SK-N-MC (cell line): Measurements from ENCODE around the gene GNAS.

Experiments used
- DNase-seq: peaks from one replicate; pipeline ENCODE4 v3.0.0-alpha.2; 2011; ENCODE audit warnings: low read depth, low spot score
- H3K27ac ChIP-seq: fragments of 200-600 bp; sonication (generic); 2 replicates; pipeline ENCODE4 v1.5.1; 2016; ENCODE audit warnings: mixed run types
- H3K36me3 ChIP-seq: fragments of 200-600 bp; sonication (generic); 2 replicates; pipeline ENCODE4 v1.6.1; 2017; ENCODE audit warnings: antibody characterized with exemption, low read length, mixed read lengths; ENCODE audit not compliant: insufficient read depth
- H3K4me3 ChIP-seq: fragments of 200-600 bp; sonication (generic); 2 replicates; pipeline ENCODE4 v1.5.1; 2016
- H3K9ac ChIP-seq: fragments of 200-600 bp; sonication (generic); 2 replicates; pipeline ENCODE4 v1.8.0; 2017; ENCODE audit warnings: mixed run types, mixed read lengths; ENCODE audit not compliant: insufficient read length
- H3K9me3 ChIP-seq: fragments of 200-600 bp; sonication (generic); 2 replicates; pipeline ENCODE4 v1.6.1; 2017; ENCODE audit warnings: low read depth, mild to moderate bottlenecking, antibody characterized with exemption, low read length, moderate library complexity, mixed read lengths
- EZH2 ChIP-seq: fragments of 200-600 bp; sonication (generic); IDR thresholded peaks from one replicate; pipeline ENCODE4 v1.6.1; 2017; ENCODE audit warnings: antibody characterized with exemption
- FOXP2 ChIP-seq: optimal IDR thresholded peaks from 2 replicates; pipeline ENCODE3; 2011; ENCODE audit warnings: mild to moderate bottlenecking, moderate library complexity; ENCODE audit not compliant: insufficient read depth; ENCODE audit errors: extremely low read length, control extremely low read depth
- POLR2AphosphoS5 ChIP-seq: IDR thresholded peaks from 2 replicates; pipeline ENCODE4 v1.6.1; 2012; ENCODE audit warnings: mild to moderate bottlenecking, low read depth, low read length, borderline replicate concordance

The GNAS gene

DNA sequence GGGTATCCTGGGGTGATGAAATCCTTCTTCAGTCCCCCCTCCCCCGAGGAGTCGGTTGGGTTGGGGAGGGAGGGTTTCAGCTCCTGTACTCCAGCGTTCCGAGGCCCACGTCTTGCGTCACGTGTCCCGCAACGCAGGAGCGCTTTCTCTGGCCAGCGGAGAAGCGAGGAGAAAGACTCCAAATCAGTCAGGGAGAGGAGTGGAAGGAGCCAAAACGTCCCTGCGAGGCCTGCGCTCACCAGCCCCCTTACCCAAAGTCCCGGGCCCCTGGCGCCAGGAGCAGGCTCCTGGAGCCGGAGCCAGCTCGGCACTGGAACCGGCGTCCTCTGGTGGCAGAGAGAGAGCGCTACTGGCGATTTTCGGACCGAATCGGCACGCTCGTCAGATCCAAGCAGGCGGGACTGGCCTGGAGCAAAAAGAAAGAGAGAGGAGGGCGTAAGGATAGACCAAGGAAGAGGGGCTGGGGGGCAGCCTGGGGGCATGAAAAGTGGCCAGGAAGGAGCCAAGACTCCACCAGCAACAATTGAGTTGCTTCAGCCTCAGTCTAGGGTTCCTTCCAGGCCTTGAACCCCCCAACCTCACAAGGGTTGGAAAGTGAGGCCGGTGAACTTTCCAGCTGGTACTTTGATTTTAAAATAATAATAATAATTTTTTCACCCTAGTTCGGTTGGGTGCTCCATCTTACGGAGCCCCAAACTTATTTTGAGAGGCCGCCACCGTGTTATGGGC, at the start of gene GNAS:
GNAS (plus strand) TSS at position 174 of the 729 bp plus-strand sequence.
- DNase-seq, result no peak
- no peak within 1 kb of the TSS for H3K27ac ChIP-seq

DNA sequence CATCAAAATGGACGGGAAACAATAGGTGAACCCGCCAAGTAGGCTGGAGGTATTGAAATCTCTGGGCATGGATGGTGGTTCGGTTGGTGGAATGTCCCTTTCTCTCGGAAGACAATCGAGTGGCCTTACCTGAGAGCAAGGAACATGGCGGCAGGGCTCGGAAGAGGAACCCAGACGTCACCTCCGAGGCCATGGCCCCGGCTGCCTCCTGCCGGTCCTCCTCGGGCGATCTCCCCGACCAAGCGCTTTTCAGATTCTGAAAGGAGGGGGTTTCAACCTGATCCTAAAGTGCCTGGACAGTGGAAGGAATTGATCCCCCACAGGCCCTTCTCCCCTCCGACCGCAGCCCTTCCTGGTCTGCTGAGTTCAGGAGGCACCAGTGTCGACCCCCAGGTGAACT, 49.0 kb upstream of the GNAS start:
- TF ChIP-seq FOXP2 (no peak), POLR2AphosphoS5 (no peak), EZH2 (no peak)
- no peak for DNase-seq
- no peaks in the 10 kb centered on the region for H3K36me3 ChIP-seq
- no peak overlapping the region for H3K4me3 ChIP-seq
- no peak overlapping the region for H3K9ac ChIP-seq
- no peak overlapping the region for H3K27ac ChIP-seq
- H3K9me3 ChIP-seq, result no peaks in the 10 kb centered on the region

More for the DNA sequence above, at the start of gene GNAS:
- no peak within 1 kb of the TSS for H3K9ac ChIP-seq
- H3K36me3 ChIP-seq, result no peaks in the 10 kb centered on the region
- TF ChIP-seq FOXP2 (peak; percentile 20), EZH2 (no peak)
- peak within 1 kb of the TSS; percentile 63 for H3K4me3 ChIP-seq
- no peaks in the 10 kb centered on the region for H3K9me3 ChIP-seq

DNA sequence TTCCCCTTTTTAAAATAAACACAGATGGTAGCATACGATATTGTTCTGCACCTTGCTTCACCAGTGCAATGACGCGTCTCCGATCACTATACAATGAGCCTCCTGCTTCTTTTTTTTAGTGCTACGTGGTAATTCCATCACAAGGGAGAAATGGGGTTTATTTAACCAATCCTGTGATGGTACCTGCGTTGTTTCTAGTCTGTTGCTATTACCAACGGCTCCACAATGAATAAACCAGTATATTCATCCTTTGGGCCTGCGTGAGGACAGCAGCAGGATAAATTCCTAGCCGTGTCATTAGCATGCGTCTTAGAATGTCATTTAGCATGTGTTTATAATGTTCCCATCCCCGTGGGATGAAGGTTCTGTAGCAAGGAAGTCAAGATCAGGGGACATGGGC, 44.7 kb upstream of the GNAS start:
- no peak overlapping the region for H3K27ac ChIP-seq
- TF ChIP-seq POLR2AphosphoS5, result no peak
- no peak for TF ChIP-seq FOXP2
- TF ChIP-seq EZH2, result no peak
- no peaks in the 10 kb centered on the region for H3K9me3 ChIP-seq
- H3K4me3 ChIP-seq, result no peak overlapping the region
- H3K9ac ChIP-seq, result no peak overlapping the region
- no peak for DNase-seq
- H3K36me3 ChIP-seq, result no peaks in the 10 kb centered on the region

DNA sequence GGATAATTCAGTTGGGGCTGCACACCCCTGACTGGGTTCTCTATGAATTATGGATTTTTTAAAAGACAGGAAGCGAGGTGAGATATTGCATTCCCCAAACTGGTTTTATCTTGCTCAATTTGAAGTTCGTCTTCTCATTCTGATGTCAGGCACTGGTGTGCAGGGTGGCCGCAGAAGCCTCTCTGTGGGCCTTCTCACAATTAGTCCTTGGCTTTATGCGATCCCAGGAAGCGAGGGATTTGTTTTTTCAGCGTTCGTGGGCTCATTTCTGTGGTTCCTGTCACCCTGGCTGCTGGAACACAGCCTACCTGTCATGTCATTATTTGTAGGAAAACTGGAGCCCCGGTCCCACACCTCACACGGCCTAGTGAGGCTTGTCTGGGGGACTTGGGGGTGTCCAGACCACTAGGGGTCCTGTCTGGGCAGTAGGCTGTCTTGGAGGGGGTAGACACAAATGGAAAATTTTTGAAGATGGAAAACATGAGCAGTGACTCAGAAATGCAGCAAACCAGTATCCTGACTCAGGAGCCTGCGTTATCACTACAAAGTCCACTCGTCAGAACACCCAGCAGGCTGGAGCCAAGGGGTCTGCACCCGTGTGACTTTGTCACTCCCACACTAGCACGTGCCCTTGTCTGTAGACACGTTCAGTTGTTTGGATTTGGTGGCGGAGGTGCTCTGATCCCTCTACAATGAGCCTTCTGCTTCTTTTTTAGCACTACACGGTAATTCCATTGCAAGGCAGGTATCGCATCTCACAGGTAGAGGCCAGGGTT, 44.1 kb upstream of the GNAS start:
- DNase-seq, result no peak
- TF ChIP-seq POLR2AphosphoS5 (no peak), EZH2 (no peak), FOXP2 (no peak)

DNA sequence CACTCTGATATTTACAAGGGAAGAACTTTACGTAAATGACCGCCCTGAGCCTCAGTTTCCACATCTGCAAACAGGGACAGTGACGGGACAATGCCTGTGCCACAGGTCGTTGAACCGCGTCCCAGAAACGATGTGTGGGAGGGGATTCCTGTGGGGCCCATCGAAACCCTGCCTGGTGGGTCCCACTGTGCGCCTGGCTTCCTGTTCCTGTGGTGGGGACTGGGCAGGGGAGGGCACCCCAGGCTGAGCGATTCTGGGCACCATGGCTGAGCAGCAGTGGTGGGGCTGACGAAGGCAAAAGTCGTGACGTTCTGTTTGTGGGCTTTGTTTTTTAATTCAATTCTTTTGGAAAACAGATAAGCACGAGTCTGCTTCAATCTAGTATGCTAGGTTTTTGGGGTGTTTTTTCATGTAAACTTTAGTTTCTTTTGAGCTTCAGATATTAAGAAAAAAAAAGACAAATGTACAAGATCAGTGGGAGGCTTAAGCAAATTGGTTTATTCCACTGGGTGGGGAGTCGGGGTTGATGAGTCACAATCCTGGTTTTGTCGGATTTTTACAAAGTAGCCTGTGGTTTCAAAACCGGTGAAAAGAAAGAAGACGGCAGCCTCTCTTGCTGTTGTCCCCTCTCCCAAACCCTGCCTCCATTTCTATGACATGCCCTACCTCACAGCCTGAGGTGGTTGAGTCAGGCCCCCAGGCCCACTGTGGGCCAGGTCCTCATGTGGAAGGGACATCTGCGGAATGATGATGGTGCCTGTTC, 42.2 kb upstream of the GNAS start:
- TF ChIP-seq EZH2, result no peak
- no peak for TF ChIP-seq FOXP2
- no peak for TF ChIP-seq POLR2AphosphoS5
- no peak overlapping the region for H3K27ac ChIP-seq
- H3K4me3 ChIP-seq, result no peak overlapping the region
- no peak for DNase-seq
- H3K9ac ChIP-seq, result no peak overlapping the region
- H3K36me3 ChIP-seq, result no peaks in the 10 kb centered on the region
- H3K9me3 ChIP-seq, result no peaks in the 10 kb centered on the region

More for the DNA sequence above, 44.1 kb upstream of the GNAS start:
- Histone ChIP-seq H3K9me3 (no peaks in the 10 kb centered on the region), H3K9ac (no peak overlapping the region), H3K36me3 (no peaks in the 10 kb centered on the region), H3K4me3 (no peak overlapping the region), H3K27ac (no peak overlapping the region)

DNA sequence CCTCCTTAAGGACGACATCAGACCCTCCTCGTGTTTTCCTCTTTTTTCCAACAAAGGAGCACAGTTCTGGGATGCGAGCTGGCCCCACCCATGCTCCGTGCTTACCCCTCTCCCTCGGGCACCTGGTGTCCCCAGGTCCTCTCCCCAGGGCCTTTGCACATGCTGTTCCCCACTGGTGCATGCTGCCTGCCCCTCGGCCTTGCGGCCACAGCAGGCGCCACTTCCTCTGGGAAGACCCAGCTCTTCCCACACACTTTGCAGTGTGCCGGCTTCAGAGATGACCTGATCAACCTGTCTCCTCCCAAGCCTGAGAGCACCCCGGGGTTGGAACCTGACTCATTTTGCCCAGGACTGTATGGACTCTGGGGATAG, 41.7 kb upstream of the GNAS start:
- DNase-seq, result no peak
- TF ChIP-seq EZH2 (no peak), POLR2AphosphoS5 (no peak), FOXP2 (no peak)
- Histone ChIP-seq H3K9me3 (no peaks in the 10 kb centered on the region), H3K4me3 (no peak overlapping the region), H3K36me3 (no peaks in the 10 kb centered on the region), H3K27ac (no peak overlapping the region), H3K9ac (no peak overlapping the region)

DNA sequence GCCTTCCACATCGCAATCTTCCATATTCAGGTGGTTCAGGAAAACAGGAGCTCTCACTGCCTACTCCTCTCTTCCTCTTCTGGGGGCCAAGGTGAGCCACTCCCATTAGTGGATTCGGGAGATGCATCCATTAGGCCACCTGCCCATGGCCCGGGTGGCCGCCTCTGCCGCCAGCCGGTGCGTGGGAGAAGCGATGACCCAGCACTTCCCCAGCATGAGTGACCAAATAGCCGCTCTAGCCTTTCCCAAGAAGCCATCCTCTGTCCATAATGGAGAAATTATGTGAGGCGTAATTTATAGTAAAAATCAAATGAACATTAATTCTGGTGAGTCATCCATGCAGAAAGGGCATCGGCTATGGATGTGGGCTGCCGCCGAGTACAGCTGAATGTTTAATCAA, 41.2 kb upstream of the GNAS start:
- DNase-seq, result no peak
- no peak overlapping the region for H3K4me3 ChIP-seq
- no peak for TF ChIP-seq POLR2AphosphoS5
- no peak for TF ChIP-seq FOXP2
- no peak for TF ChIP-seq EZH2

DNA sequence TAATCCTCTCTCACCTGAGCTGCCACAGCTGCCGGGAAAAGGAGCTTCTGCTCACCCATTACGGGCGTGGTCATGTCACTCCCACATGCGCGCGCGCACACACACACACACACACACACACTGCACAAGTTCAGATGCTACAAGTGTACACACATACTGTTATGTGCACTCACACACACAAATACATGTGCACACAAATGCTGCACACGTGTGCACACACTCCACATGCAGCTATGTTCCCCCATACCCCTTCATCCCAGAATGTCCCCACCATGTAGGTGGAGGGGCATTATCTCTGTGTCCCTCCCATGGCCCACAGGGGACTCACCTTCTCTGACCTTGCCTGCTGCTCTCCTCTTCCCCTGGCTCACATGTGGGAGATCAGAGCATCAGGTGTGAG, 39.1 kb upstream of the GNAS start:
- no peak overlapping the region for H3K9ac ChIP-seq
- DNase-seq, result no peak

More for the DNA sequence above, 41.2 kb upstream of the GNAS start:
- no peaks in the 10 kb centered on the region for H3K36me3 ChIP-seq
- no peak overlapping the region for H3K9ac ChIP-seq
- H3K9me3 ChIP-seq, result no peaks in the 10 kb centered on the region
- H3K27ac ChIP-seq, result no peak overlapping the region

More for the DNA sequence above, 39.1 kb upstream of the GNAS start:
- Histone ChIP-seq H3K36me3 (no peaks in the 10 kb centered on the region), H3K9me3 (no peaks in the 10 kb centered on the region), H3K4me3 (no peak overlapping the region), H3K27ac (no peak overlapping the region)
- TF ChIP-seq EZH2 (no peak), POLR2AphosphoS5 (no peak), FOXP2 (no peak)
